Glutamatergic neuron (in vitro differentiated cells): ENCODE results near the gene OGN. TPM values are rescaled to one million over a fixed set of nuclear protein-coding genes. Genes with fewer than 3 reads are reported as not detected.

Experiments used
- DNase-seq: peaks from one replicate; pipeline ENCODE4 v3.0.0; 2022
- H3K27ac Mint-ChIP-seq: one replicate; pipeline ENCODE4 v1.8.0; 2020; ENCODE audit warnings: mild to moderate bottlenecking, mixed read lengths, inconsistent platforms; ENCODE audit not compliant: unreplicated experiment
- H3K27me3 Mint-ChIP-seq: one replicate; pipeline ENCODE4 v1.8.0; 2020; ENCODE audit warnings: mild to moderate bottlenecking, moderate library complexity, mixed read lengths, inconsistent platforms; ENCODE audit not compliant: unreplicated experiment
- H3K36me3 Mint-ChIP-seq: one replicate; pipeline ENCODE4 v1.8.0; 2020; ENCODE audit warnings: mild to moderate bottlenecking, mixed read lengths, inconsistent platforms; ENCODE audit not compliant: unreplicated experiment
- H3K4me1 Mint-ChIP-seq: one replicate; pipeline ENCODE4 v1.8.0; 2020; ENCODE audit warnings: mild to moderate bottlenecking, low read depth, mixed read lengths, inconsistent platforms; ENCODE audit not compliant: unreplicated experiment
- H3K4me3 Mint-ChIP-seq: one replicate; pipeline ENCODE4 v1.8.0; 2020; ENCODE audit warnings: mild to moderate bottlenecking, mixed read lengths, inconsistent platforms; ENCODE audit not compliant: unreplicated experiment
- H3K9me3 Mint-ChIP-seq: one replicate; pipeline ENCODE4 v1.8.0; 2020; ENCODE audit warnings: mild to moderate bottlenecking, moderate library complexity, mixed read lengths, inconsistent platforms; ENCODE audit not compliant: unreplicated experiment
- CTCF ChIP-seq: fragments of 200-600 bp; sonication (generic); IDR thresholded peaks from one replicate; pipeline ENCODE4 v1.5.0; 2021; ENCODE audit not compliant: partially characterized antibody, unreplicated experiment
- total RNA-seq: library from RNA; stranded (reverse); fragmentation: NEBNext Ultra II Directional; extraction: Animal tissue kit (Norgen Biotek cat#: 25700); gene quantifications from one replicate; pipeline ENCODE4 v1.2.1, GENCODE V29; 2021; ENCODE audit not compliant: unreplicated experiment

Gene OGN
- total RNA-seq, 1 donor from 2014 or later, result not detected

GRCh38 chr9:92333282-92333634 lies 71.1 kb downstream of the OGN start:
- no peak for TF ChIP-seq CTCF
- Mint-ChIP-seq H3K4me3 (no peak overlapping the region), H3K4me1 (no peaks in the 10 kb centered on the region), H3K27ac (no peak overlapping the region), H3K36me3 (no peaks in the 10 kb centered on the region), H3K27me3 (peaks cover 2% of the 10 kb centered on the region), H3K9me3 (no peaks in the 10 kb centered on the region)
- DNase-seq, result no peak

Other genes with a start within 250 kb of the OGN start
- gene IARS1, start 110.9 kb downstream of the OGN start, total RNA-seq, result 160 TPM
- gene NOL8, start 79.2 kb downstream of the OGN start, total RNA-seq, result 34.9 TPM
- 5.7 TPM for gene CENPP, start 78.6 kb downstream of the OGN start, total RNA-seq
- not detected for gene OMD, start 19.9 kb upstream of the OGN start, total RNA-seq
- gene ASPN, start 77.9 kb upstream of the OGN start, total RNA-seq, result not detected
- 0.20 TPM for gene ECM2, start 131.4 kb upstream of the OGN start, total RNA-seq